ENCODE measurements around the gene FOXA3.

DNA sequence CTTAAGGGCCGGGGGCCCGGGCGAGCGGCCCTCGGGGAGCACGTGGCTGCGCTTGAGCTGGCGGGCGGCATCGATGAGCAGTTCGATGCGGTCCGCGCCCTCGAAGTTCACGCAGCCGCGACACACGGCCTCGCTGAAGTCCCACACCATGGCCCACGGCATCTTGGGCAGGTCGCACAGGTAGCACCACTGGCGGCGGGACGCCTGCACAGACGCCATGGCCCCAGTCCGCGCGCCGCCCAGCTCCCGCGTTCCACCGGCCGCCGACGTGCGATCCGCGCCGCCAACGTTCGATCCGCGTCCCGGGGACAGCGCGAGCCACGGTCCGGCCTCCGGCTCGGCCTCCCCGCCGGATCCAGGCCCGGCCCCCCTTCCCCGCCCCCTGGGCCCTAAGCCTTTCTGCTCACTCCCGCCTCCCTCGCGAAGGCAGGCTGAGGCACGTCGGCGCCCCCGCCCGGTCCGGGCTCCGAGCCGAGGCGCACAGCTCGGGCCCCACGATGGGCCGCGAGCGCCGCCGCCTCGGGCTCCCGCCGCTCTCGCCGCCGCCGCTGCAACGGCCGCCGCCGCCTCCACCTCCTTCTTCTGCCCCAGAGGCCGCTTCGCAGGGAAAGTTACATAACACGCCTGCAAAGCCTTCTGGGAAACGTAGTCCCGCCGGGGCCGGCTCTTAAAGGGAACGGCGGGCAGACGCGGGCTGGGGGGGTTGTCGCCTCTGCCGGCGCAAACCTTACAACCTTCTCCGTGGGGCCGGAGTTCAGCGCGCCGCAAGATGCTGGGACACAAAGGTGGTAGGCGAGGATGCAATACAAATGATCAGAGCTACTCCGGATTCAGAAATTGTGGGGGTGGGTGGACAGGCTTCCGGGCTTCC, 21.7 kb downstream of the FOXA3 start, which contains the start of gene IRF2BP1:
- TF ChIP-seq POLR2A (IDR thresholded peaks at IDR 0.05; ENCODE audit: low read length) (no peak), GATA1 (IDR thresholded peaks at IDR 0.05; ENCODE audit: low read depth, low read length) (no peak)

Measured in erythroblast (primary cell).